Activated CD4-positive, alpha-beta T cell treated with anti-CD3 and anti-CD28 coated beads, Interleukin-2, Interleukin-6, amounts not matched to agents 100 ng/mL and 50 ng/mL, durations not matched to agents 16 hours and 8 hours (primary cell): Measurements from ENCODE around the gene ABI3.
A peak's percentile ranks its signal among the peaks of the same experiment; 100 is the strongest.
"Not testable (repeated sequence)": the region's sequence is repeated elsewhere in the genome, so short reads cannot be mapped to it uniquely, and the experiment has no call there.

Experiments
- DNase-seq: peaks from one replicate; pipeline ENCODE4 v3.0.0-alpha.2; 2020

The ABI3 gene

DNA sequence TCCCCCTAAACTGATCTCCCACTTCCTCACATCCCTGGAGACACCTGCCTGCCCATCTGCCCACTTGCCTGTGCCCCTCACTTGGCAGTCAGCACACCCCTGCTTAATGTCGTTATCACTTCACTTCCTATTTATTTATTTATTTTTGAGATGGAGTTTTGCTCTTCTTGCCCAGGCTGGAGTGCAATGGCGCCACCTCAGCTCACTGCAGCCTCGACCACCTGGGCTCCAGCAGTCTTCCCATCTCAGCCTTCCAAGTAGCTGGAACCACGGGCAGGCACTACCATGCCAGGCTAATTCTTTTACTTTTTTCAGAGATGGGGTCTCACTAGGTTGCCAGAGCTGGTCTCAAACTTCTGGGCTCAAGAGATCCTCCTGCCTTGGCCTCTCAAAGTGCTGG, 43.6 kb downstream of the ABI3 start:
- no peak for DNase-seq

DNA sequence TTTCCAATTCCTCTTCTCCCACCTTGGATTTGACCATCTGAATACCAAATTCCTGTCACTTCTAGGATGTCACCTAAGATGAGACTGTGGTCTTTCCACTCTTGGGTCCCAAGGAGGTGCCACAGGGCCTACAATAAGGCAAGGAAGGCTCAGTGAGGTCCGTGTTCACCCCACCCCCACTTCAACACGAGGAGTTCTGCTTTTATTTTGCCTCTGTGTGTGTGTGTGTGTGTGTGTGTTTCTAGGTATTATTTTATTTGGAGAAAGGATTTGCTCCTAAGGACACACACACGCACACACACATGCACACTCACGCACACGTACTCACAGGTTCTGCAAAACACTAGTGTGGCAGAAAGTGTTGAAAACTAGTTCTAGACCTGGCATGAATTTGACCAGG, 44.6 kb downstream of the ABI3 start:
- DNase-seq, result no peak

DNA sequence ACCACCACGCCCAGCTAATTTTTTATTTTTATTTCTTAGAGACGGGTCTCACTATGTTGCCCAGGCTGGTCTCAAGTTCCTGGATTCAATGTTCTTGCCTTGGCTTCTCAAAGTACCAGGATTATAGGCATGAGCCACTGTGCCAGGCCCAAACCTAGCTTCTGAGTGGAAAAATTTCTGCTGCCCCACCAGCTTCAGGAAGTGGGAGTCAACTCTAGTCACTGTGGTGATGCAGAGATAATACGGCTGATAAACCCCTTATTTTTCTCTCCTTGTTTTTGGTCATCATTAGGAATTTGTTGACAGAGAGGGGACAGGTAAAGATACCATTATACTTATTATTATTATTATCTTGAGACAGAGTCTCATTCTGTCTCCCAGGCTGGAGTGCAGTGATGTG, 47.9 kb downstream of the ABI3 start:
- no peak for DNase-seq

DNA sequence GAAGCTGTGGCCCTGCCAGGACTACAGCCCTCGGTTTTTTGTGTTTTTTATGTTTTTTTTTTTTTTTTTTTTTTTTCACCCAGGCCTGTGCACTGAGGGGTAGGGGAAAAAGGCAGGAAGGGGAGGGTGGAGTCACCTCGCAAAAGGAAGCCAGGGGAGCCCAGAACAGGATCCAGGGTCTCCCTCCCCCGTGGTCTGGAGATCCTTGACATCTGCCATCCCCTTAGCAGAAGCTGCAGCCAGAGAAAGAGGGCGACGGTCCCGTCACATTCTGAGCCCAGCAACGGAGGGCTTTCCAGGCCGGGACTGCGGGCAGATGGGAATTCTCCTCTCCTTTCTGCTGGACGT, 49.1 kb downstream of the ABI3 start:
- DNase-seq, result no peak

DNA sequence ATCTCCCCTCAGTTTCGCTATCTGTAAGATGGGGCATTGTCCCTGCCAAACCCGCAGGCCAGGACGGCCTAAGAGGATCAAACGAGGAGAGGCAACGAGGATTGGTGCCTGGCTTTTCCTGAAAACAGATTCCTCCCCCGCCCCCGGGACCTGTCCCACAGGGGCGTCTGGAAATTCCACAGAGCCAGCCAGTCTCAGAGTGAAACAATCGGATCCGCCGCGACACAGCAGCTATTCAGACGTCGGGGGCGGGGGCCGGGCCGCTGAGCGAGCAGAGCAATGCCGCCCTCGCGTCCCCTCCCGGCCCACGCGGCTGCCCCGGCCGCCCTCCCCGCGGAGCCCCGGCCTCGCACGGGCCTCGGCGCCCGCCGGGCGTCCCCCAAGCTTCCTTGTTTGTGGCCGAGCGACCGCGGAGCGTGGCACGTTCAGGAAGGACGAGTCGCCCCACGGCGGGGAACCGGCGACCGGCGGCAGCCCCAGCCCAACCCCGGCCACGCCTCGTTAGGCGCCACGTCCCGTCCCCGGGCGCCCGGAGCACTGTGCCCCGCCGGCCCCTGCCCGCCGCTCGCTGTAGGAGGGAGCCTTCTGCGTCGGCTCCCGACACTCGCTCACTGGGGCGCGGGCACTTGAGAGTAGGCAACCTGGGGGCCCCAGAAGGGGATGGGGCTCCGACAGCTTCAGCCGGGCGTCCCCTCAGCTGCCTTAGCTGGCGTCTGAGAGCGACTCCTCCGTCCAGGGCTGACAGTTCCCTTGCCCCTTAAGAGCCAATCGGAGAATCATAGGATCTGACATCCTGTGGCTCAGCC, 49.7 kb downstream of the ABI3 start:
- DNase-seq, result peak; percentile 63

DNA sequence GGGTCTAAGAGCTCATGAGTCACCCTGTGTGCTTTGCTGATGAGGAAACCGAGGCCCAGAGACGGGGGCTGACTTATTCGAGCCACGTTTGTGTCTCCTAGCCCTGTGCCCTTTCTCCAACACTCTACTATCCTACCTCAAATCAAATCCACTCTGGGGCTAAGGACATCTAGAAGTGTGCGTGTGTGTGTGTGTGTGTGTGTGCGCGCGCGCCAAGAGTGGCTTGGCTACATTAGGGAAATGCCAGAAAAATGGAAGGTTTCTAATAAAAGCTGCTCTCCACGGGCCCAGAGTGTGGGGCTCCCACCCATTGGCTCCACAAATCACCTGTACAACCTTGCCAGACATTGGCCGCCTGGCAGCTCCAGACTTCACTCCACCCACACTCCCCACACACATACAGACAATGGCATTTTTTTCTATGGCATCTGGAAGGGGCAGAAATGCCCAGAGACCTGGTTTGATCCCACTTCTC, 50.3 kb downstream of the ABI3 start:
- DNase-seq, result no peak

DNA sequence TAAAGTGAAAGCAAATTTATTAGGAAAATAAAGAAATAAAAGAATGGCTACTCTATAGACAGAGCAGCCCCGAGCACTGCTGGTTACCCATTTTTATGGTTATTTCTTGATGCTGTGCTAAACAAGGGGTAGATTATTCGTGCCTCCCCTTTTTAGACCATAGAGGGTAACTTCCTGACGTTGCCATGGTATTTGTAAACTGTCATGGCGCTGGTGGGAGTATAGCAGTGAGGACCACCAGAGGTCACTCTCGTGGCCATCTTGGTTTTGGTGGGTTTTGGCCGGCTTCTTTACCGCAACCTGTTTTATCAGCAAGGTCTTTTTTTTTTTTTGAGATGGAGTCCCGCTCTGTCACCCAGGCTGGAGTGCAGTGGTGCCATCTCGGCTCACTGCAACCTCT, 51.0 kb downstream of the ABI3 start:
- DNase-seq, result not testable (repeated sequence)

DNA sequence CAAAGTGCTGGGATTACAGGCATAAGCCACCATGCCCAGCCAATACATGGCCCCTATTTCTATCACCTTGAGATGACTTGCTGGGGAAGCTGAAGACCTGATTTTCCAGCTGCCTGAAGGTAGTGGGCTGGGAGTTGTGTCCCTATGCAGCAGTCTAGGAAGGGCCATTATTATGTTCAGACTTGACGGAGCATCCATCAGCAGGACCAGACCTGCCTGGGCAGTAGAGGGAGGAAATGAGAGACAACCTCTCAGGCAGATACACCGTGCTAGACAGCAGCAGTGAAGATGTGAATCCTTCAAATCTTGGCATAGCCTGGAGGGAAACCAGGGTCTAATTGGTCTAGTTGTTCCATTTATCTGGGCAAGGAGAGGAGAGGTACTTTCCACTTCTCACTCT, 55.7 kb downstream of the ABI3 start:
- DNase-seq, result no peak

DNA sequence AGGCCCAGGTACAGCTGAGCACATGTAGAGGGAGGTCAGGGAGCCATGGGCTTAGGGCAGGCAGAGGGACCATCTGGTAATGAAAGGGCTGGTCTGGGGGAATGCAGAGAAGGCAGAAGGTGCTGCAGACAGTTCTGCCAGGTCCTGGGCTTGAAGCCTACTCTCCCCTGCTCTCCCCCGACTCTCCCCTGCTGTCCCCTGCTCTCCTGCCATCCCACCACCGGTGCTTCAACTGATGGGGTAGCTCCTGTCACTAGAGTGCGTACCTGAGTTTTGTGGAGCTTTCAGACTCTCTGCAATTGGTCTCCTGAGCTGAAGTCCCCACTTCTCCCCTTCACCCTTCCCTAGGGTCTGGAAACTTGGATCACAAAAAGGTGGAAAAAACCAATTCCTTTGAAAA, 57.4 kb downstream of the ABI3 start:
- DNase-seq, result no peak

DNA sequence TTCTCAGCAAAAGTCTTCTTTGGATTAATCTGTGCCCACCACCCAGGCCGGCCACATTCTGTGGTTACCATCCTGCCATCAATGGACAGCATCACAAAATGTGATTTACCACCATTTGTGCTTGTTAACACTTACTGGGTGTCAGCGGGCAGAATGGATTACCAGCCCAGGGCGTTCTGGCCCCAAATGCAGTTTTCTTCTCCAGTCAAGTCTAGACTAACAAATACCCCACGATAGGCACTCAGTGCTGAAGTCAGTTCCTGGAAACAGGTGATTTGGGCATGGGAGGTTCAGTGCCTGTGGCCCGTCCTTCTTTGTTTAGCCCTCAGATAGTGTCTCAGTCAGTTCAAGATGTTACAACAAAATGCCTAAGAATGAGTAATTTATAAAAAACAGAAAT, 58.8 kb downstream of the ABI3 start:
- DNase-seq, result no peak
